GM10266 (cell line): Measurements from ENCODE around the gene NSUN4.
"Not testable (repeated sequence)": the region's sequence is repeated elsewhere in the genome, so short reads cannot be mapped to it uniquely, and the experiment has no call there.

ENCODE experiments used
- DNase-seq: peaks from one replicate; pipeline ENCODE4 v3.0.0; 2012; ENCODE audit errors: extremely low spot score
- CTCF ChIP-seq: IDR thresholded peaks from 2 replicates; pipeline ENCODE4 v1.5.1; 2012; ENCODE audit warnings: mild to moderate bottlenecking, low read depth; ENCODE audit not compliant: control insufficient read depth, insufficient read depth; ENCODE audit errors: missing control alignments

Gene NSUN4

GRCh38 chr1:46344481-46344880, 3.9 kb downstream of the NSUN4 start:
- no peak for DNase-seq

GRCh38 chr1:46345281-46345680, 4.7 kb downstream of the NSUN4 start:
- no peak for TF ChIP-seq CTCF
- no peak for DNase-seq

More at GRCh38 chr1:46344481-46344880, 3.9 kb downstream of the NSUN4 start:
- TF ChIP-seq CTCF = no peak

GRCh38 chr1:46352363-46352762, 11.8 kb downstream of the NSUN4 start:
- DNase-seq = no peak
- TF ChIP-seq CTCF = no peak

DNA sequence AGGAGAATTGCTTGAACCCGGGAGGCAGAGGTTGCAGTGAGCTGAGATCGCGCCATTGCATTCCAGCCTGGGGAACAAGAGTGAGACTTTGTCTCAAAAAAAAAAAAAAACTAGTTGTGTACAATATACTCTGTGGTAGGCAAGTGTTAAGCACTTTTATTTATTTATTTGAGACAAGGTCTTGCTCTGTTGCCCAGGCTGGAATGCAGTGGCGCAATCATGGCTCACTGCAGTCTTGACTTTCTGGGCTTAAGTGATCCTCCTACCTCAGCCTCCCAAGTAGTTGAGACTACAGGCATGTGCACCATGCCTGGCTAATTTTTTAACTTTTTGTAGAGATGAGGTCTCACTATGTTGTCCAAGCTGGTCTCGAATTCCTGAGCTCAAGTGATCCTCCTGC, 15.3 kb downstream of the NSUN4 start:
- DNase-seq = not testable (repeated sequence)

DNA sequence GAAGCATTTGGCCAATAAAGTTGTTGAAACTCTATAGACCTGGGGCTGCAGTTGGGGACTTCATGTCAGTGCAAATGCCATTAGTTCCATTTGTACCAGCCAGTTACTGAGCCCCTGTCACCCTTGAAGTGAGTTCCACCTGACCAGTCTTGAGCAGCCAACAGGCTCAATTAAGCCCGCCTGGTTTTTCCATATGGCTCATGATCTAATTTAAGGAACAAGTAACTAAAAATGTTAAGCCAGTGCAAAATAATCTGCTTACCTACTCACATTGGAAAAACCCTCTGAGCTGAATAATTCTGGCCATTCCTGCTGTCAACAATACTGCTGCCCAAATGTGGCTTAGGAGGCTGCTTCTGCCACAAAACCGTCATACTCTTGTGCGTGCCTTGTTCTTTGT, 21.6 kb downstream of the NSUN4 start:
- no peak for TF ChIP-seq CTCF
- no peak for DNase-seq

DNA sequence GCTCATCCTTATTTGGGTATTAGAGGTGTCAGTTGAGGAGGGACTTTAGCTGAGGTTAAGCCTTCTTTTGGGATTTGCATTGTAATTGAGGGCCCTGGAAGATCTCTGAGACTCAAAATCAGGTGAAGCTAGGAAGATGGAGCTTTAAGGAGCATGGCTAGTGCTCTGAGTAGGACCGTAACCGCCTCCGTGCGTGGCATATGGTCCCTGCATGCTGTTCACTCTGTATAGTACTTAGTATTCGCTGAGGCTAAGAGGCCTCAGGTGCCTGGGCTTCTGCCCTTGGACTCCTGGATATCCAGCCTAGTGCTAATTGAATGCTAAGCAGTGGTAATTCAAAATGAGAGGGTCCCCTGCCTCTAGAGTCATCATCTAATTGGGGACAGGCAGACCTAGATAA, 22.5 kb downstream of the NSUN4 start:
- no peak for DNase-seq

GRCh38 chr1:46364612-46365011, 24.0 kb downstream of the NSUN4 start:
- DNase-seq = no peak
- no peak for TF ChIP-seq CTCF

More for the DNA sequence above, 22.5 kb downstream of the NSUN4 start:
- no peak for TF ChIP-seq CTCF

DNA sequence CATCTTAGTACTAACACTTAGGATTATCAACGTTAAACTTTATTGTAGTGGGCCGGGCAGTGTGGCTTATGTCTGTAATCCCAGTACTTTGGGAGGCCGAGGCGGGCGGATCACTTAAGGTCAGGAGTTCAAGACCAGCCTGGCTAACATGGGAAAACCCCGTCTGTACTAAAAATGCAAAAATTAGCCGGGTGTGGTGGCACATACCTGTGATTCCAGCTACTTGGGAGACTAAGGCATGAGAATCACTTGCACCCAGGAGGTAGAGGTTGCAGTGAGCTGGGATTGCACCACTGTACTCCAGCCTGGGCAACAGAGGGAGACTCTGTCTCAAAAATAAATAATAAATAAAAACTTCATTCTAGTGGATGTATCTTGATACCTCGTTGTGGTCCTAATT, 25.2 kb downstream of the NSUN4 start:
- DNase-seq = not testable (repeated sequence)
